ENCODE results near the gene LARGE1.

The LARGE1 gene

DNA sequence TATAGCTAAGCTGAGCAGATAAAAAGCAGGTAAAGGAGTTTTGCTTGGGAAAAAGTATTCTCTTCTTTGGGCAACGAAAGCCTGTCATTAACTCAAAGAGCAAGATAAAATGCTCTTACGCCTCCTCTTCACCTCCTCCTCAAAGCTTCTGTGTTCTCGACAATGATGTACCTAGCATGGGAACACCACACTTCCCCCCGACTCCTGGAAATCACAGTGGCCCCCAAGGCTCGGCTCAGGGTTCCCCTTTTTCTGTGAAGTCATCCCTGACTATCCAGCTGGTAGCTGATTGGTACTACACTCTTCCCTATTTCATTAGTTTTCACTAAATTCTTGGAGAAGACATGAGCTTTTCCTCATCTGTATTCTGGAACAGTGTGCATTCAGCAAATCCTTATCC, 336.1 kb downstream of the LARGE1 start:
- no peak for DNase-seq (ENCODE audit: low read depth)
- in situ Hi-C loops (cut with HindIII; ENCODE audit: low sequenced_read_pairs) = no loop called here
- TF ChIP-seq, protein P1, sequence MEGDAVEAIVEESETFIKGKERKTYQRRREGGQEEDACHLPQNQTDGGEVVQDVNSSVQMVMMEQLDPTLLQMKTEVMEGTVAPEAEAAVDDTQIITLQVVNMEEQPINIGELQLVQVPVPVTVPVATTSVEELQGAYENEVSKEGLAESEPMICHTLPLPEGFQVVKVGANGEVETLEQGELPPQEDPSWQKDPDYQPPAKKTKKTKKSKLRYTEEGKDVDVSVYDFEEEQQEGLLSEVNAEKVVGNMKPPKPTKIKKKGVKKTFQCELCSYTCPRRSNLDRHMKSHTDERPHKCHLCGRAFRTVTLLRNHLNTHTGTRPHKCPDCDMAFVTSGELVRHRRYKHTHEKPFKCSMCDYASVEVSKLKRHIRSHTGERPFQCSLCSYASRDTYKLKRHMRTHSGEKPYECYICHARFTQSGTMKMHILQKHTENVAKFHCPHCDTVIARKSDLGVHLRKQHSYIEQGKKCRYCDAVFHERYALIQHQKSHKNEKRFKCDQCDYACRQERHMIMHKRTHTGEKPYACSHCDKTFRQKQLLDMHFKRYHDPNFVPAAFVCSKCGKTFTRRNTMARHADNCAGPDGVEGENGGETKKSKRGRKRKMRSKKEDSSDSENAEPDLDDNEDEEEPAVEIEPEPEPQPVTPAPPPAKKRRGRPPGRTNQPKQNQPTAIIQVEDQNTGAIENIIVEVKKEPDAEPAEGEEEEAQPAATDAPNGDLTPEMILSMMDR (IDR thresholded peaks at IDR 0.05; ENCODE audit: low read depth, low read length, missing control alignments) = no peak
- H3K4me3 ChIP-seq (ENCODE audit: low read depth, low read length) = no peak overlapping the region

DNA sequence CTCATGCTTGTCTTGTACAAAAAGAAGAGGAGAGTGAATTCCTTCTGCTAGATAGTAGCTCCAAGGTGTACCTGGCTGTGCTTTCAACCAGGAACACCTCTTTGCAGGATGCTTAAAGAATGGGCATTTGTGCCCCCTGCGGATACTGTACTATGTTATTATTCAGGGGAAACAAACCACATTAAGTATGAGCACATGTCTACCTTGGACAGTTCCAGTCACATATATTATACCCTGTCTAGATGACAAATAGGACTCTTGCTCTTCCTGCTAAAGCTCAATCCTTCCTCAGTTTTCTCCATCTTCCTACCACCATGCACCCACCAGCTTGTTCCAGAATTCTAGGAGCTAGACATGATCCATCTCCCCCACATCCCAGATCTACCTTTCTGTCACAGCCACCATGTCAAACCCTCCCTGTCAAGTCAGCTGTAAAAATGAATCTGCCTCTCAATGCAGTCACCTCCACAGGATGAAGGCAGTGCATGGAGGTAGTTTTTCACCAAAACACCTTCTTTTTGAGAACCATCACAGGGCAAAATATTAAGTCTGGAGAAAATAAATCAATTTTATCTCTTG, 337.4 kb downstream of the LARGE1 start:
- no peak overlapping the region for H3K4me3 ChIP-seq (ENCODE audit: low read depth, low read length)
- no peak for DNase-seq (ENCODE audit: low read depth)
- TF ChIP-seq, protein P1 (IDR thresholded peaks at IDR 0.05; ENCODE audit: low read depth, low read length, missing control alignments) = no peak
- in situ Hi-C loops (cut with HindIII; ENCODE audit: low sequenced_read_pairs) = no loop called here

DNA sequence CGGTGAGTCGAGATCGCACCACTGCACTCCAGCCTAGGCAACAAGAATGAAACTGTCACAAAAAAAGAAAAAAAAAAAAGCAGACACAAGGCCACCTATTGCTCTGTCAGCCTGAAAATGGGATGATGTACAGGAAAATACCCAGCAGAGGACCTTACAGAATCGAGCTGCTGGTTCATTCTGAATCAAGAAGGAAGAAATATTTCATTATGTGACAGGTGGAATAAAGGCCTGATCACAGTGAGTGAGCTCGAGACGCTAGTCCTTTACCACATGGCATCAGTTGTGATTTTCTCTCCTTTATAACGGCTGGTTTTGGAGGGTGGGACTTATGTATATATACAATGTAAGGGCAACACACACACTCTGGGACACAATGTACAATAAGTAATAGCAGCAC, 340.0 kb downstream of the LARGE1 start:
- TF ChIP-seq, protein P1 (IDR thresholded peaks at IDR 0.05; ENCODE audit: low read depth, low read length, missing control alignments) = no peak
- in situ Hi-C loops (cut with HindIII; ENCODE audit: low sequenced_read_pairs) = no loop called here
- no peak for DNase-seq (ENCODE audit: low read depth)
- no peak overlapping the region for H3K4me3 ChIP-seq (ENCODE audit: low read depth, low read length)

DNA sequence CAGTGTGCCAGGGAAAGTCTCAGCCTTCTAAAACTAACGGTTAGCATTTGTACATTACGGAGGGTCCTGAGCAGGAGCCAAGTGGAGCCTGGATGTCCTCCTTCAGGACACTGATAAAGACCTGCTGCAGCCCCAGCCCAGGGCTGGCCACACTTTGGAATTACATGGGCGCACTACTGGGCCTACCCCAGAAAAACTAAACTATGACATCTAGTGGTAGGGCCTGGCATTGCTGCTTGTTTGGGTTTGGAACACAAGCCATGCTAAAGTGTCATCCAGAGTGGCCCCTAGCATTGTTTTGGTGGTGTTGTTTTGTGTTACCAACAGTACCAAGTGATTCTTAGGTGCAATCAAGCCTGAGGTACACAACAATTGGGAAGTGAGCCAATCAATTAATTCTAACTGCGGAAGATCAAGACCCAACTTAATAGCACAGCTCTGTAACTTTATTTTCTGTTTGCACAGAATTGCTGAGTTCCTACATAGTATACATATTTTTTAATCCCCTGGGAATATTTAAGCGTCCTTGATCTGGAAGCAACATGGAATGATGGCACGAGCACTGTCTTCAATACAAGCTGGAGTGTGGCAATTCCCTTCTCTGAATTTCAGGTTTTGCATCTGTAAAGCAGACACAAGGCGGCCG, 340.7 kb downstream of the LARGE1 start:
- H3K4me3 ChIP-seq (ENCODE audit: low read depth, low read length) = no peak overlapping the region
- TF ChIP-seq, protein P1 (IDR thresholded peaks at IDR 0.05; ENCODE audit: low read depth, low read length, missing control alignments) = peak; percentile 95
- in situ Hi-C loops (cut with HindIII; ENCODE audit: low sequenced_read_pairs) = no loop called here
- peak; percentile 29 for DNase-seq (ENCODE audit: low read depth)

DNA sequence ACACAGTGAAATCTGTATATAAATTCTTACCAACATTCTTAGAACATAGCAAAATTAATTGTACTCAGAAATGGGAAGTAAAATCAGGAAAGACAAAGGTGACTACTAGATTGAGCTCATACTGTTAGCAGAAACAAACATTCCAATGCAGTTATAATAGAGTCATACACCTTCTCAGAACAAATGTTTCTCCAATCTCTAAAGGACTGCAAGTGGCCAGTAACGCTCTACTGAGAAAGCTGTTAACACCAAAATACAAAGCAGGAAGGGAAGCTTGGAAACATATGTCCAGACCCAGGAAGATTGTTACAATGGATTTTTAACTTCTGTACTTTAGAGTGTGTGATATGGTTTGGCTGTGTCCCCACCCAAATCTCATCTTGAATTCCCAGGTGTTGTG, 341.5 kb downstream of the LARGE1 start:
- in situ Hi-C loops (cut with HindIII; ENCODE audit: low sequenced_read_pairs) = no loop called here
- DNase-seq (ENCODE audit: low read depth) = no peak
- no peak overlapping the region for H3K4me3 ChIP-seq (ENCODE audit: low read depth, low read length)
- TF ChIP-seq, protein P1 (IDR thresholded peaks at IDR 0.05; ENCODE audit: low read depth, low read length, missing control alignments) = no peak

DNA sequence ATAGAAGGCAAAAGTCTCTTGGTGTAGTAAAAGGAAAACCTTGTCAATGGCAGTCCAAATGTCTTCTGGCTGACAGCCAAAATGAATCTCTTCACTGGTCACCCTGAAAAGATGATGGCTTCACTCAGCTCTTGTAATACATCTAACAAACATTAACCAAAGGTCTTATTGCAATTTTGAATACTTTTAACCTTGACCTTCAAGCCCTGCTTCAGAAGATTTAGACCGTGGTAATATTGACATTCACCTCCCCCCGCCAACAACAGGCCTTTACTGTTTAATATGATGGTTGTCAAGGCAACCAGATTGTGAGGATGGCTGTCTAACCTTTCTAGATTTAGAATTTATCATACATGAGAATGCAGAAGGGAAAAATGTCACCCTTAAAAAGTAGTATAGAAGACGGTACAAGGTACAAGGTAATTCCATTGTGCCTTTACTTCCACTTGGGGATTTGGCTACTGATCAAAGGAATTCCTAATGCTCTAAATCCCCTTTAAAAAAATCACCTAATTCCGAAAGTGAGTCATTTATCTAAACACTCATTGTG, 342.3 kb downstream of the LARGE1 start:
- H3K4me3 ChIP-seq (ENCODE audit: low read depth, low read length) = no peak overlapping the region
- DNase-seq (ENCODE audit: low read depth) = no peak
- in situ Hi-C loops (cut with HindIII; ENCODE audit: low sequenced_read_pairs) = no loop called here
- TF ChIP-seq, protein P1 (IDR thresholded peaks at IDR 0.05; ENCODE audit: low read depth, low read length, missing control alignments) = no peak

Measured in astrocyte of the cerebellum (primary cell).